IPS-NIHi7 (cell line): ENCODE results near the gene ZNRD2.
A peak's percentile ranks its signal among the peaks of the same experiment; 100 is the strongest.

Experiments
- DNase-seq: peaks from one replicate; pipeline ENCODE4 v3.0.0; 2012; ENCODE audit warnings: mixed read lengths; ENCODE audit errors: extremely low spot score

The ZNRD2 gene

DNA sequence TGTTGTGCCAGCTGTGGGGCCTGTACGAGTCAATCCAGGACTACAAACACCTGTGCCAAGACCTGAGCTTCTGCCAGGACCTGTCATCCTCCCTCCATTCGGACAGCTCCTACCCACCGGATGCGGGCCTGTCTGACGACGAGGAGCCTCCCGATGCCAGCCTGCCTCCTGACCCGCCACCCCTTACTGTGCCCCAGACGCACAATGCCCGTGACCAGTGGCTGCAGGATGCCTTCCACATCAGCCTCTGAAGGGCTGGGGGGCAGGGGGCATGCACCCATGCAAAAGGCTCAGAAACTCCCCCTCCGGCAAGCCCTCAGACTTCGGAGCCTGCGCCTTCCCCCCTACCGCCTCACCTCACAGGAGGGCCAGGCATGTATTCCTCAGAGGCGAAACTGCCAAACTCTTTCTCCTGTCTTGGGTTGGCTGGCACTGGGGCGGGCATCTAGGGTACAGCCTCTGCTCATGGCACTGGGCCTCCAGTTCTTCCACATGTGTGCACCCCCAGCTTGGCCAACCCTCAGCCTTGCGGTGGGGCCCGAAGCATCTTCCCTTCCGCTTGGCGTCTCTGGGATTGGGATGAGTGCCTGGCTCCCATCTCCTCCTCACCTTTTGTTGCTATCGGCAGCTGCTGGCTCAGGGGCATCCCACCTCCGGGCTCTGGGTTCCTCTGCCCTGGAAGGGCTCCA lies 3.3 kb downstream of the ZNRD2 start:
- DNase-seq = no peak

DNA sequence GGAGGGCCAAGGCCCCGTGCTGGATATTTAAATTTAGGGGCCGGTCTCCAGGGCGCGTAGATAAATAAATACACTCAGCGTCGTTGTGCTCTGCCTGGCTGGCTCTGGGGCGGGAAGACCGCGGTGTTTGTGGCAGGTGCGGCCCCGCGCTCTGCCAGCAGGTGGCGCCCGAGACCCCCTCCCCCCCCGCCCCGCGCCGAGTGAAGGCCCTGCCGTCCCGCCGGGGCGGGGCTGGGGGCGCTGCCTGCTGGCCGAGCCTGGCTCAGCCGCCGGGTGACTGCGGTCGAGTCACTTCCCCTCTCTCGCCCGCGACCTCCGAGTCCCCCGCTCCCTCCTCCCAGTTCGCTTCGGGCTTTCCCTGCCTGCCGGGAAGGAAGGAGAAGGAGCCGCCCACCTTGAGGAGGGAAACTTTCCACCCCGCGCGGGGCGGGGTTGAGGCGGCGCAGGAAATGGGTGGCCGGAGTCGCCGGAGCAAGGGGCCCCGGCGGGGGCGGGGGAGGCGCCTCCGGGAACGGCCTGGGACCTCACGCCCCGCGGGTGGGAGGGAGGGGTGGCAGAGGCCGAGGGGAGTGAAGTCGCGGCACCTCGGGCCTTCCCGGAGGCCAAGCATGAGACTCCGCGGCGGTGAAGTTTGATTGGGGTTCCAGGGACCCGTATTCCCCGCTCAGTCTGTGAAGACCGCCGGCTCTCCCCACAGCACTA lies 4.0 kb downstream of the ZNRD2 start:
- peak; percentile 97 for DNase-seq

DNA sequence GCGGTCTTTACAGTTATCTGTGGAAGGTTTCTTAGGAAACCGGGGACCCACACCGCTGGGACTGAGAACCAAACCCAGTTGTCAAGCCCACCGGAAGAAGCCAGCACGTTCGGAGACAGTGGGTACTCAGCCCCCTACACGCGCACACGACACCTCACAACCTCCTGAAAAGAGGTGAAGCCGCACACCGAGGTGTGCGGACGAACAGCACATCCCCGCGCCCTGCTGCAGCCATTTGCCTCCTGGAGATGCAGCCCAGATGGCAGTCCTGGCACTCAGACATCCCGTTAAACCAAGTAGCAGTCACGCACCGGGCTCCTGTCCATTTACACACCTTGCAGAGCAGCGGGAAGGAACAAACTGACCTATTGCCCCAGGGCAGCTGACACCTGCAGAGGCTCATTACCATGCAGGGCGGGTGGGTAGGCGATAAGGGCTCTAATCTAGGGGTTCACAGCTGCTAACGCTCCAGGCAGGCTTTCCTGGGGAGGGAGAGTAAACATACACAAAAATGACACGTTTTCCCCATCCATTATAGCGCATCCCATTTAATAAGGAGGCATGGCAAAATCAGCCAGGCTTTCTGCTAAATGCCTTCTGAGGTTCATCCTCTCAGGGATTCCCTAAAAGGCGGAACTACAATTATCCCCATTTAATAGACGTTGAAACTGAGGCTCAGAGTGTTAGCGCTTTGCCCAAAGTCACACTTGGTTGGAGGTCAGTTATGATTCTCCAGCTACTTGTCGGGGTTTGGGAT lies 4.7 kb downstream of the ZNRD2 start:
- DNase-seq = no peak

DNA sequence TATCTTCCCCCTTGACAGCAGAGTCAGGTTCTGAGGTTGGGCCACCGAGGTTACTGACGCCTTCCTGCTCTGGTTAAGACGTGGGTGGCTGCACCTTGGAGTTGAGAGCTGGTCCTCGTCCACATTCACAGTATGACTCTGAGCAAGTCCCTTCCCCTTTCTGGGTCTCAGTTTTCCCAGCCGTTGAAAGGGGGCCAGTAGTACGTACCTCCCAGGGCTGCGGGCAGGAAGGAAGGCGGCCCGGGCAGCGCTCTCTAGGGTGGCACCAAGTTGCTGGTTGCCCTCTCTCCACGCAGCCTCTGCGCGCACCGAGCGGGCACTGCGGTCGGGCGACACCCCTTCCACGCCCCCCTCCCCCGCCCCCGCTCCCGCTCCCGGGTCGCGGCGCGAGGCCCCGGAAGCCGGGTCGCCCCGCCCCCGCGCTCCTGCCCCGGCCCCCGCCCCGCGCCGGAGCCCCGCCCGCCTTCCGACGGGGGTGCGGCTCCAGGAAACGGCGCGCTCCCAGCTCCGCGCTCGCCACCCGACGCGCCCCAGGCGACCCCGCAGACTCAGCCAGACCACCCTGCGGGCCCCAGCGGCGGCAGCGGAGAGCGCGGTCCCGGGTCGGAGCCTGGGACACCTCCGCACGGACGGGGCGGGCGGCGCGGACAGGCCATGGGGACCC lies 5.4 kb downstream of the ZNRD2 start, which contains the start of gene EHBP1L1:
EHBP1L1 (plus strand) TSS at position 486 of the 664 bp plus-strand sequence. CDS start 250 bp downstream, outside the sequence.
- peak; percentile 70 for DNase-seq

DNA sequence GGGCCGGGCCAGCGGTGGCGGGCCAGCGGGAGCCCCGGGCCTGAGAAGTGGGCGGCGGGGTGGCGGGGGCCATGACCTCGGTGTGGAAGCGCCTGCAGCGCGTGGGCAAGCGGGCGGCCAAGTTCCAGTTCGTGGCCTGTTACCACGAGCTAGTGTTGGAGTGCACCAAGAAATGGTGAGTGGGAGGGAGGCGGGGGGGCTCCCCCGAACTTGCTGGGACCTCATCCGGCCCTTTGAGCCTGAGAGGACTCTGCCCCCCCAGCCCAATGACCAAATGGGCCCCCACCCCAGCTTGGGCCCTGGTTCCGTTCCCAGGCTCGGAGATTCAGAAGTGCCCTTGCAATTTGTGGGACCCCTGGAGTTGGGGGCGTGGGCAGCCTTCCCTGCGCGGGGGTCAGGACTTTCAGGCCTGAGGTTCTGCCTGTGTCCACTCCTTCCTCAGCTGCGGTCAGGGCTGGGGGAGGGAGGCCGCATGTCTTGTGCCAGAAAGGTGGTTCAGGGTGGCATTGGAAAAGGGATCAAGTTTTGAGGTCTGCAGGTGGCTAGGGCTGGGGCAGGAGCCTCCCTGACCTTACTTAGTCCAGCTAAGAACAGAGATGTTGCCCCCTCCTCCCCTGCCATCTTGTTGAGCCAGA lies 6.1 kb downstream of the ZNRD2 start:
- DNase-seq = no peak

DNA sequence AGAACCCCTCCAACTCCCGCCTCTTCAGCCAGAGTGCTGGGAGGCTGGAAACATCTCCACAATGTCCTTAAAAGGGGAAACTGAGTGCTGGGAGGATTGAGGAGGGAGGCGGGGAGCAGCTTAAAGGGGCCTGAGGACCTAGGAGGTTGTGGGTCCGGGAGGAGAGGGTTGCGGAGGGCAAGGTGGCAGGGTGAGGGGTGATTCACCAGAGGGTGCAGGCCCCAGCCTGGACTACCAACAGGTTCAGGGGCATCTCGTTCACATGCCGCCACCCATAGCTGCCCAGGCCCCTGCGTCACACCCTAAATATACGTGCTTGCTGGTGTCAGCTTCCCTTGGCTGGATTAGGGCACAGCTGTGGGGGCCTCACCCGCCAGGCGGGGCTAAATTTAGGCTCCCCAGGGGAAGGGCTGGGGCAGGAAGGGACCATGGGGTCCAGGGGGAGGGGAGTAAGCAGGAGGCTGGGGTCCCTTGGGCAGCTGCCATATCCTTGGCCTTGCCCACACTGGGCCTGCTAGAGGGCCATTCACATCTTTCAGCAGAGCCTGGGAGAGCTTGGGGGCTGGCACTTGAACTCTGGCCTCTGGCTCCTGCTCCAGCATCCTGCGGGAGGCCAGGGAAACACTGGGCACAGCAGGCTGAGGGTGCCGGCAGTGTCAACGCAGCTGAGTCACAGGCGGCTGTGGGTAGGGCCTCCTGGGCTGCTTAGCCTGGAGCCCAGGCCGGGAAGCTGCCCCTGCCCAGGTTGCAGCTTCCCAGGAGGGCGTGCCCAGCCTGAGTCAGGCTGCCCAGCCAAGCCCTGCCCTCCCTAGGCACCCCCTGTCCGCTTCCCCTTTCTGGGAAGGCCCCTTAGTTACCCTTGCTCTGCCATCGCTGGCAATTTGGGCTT lies 6.8 kb downstream of the ZNRD2 start:
- DNase-seq = no peak

DNA sequence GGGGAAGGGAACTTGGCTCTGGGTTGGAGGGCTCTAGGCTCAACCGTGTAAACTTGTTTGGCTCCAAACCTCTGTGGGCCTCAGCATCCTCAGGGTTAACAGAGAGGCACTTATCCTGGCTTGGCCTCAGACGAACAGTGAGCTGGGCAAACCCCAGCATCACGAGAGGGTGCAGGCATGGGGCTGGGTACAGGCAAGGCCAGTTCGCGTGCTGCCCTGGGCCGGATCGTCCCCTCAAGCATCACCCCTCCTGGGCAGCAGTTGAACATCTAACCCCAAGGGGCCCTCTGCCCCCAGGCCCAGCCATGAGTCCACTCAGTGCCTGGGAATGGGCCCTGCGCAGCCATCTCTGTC lies 7.5 kb downstream of the ZNRD2 start:
- no peak for DNase-seq

DNA sequence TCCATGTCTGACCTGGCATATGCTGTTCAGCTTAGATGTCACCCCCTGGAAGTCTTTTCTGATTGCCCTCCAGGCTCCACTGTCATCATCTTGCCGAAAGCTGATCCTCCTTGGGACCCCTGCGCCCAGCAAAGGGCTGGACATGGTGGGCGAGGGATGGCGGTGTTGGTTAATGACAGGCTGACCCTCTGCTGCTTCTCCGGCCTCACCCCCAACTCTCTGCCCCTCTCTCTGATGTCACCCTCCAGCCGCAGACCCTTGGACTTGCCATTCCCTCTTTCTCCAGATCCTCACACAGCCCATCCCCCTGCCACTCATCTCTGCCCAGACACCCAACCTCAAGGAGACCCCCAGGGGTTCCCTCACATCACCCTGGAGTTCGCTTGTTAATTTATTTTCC lies 7.9 kb downstream of the ZNRD2 start:
- DNase-seq = no peak

DNA sequence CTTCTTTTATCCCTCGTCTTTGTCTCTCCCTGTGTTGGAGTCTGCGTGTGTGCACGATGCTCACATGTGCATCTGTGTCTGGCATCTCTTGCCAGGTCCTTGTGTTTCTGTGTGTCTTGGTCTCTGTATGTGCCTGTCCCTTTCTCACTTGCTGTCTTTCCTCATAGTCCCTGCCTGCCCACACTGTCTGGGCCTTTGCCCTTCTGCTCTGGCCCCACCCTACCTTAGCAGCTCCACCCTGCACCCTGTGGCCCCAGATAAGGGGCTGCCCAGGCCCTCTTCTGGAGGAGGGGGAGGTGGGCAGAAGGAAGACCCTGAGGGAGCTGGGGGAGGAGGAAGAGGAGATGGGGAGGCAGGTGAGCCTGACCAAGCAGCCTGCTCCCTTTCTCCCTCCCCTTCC lies 8.4 kb downstream of the ZNRD2 start:
- DNase-seq = no peak

DNA sequence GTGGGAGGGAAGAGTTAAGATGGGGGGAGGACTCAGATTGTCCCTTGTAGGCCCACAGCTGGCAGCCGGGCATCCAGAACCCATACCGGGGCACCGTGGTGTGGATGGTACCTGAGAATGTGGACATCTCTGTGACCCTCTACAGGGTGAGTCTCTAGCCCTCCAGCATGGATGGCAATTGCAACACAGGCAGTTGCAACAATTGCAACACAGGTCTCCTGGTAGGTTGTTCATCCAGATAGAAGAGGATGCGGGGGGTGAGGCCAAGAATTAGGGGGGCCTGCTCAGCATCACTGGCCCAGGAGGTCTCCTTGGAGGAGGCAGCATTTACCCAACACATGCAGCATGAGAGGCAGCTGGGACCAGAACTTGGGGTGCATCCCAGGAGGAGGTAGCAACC lies 9.0 kb downstream of the ZNRD2 start:
- DNase-seq = no peak

DNA sequence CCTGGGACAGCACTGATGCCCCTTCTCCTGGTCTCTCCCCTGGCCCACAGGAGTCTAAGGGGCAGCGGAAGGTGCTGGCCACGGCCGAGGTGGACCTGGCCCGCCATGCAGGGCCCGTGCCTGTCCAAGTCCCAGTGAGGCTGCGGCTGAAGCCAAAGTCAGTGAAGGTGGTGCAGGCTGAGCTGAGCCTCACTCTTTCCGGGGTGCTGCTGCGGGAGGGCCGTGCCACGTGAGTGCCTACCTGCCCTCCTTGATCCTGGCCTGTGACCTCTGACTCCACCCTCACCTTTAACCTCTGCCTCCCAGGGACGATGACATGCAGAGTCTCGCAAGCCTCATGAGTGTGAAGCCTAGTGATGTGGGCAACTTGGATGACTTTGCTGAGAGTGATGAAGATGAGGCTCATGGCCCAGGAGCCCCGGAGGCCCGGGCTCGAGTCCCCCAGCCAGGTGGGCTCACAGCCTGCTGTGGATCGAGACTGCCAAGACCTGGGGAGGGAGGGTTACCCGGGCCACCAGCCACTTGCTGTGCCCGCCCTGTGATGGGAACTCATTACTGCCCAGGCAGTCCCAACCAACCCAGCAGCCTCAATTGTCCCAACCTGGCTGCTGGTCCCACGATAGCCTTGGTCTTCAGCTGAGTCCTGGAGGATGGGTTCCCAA lies 9.9 kb downstream of the ZNRD2 start:
- DNase-seq = no peak

DNA sequence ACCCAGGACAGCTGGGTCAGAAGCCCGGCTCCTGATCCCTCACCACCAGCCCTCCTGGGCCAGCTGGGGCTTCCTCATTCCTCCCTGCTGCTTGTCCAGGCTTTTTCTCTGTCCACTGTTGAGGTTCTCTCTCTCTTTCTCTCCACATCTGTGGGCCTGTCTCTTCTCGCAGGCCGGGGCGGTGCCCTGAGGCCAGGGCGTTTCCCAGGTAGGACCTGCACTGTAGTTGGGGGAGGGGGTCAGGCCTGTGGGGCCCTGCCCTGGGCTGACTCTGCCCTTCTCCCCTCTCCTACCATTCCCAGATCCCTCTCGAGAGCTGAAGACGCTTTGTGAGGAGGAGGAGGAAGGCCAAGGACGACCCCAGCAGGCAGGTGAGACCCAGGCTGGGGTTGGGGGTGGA lies 10.5 kb downstream of the ZNRD2 start:
- no peak for DNase-seq

DNA sequence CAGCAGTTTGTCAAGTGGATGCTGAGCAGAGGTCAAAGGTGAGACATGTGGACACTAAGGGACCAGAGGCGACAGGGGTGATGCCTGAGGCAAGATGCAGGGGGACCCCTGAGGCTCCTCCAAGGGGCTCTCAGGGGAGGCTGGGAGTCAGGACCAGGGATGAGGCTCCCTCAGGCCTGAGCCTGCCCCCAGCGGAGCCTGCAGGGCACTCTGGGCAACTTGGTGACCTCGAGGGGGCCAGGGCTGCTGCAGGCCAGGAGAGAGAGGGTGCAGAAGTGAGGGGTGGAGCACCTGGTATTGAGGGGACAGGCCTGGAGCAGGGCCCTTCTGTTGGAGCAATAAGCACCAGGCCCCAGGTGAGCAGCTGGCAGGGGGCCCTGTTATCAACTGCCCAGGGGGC lies 11.7 kb downstream of the ZNRD2 start:
- no peak for DNase-seq

DNA sequence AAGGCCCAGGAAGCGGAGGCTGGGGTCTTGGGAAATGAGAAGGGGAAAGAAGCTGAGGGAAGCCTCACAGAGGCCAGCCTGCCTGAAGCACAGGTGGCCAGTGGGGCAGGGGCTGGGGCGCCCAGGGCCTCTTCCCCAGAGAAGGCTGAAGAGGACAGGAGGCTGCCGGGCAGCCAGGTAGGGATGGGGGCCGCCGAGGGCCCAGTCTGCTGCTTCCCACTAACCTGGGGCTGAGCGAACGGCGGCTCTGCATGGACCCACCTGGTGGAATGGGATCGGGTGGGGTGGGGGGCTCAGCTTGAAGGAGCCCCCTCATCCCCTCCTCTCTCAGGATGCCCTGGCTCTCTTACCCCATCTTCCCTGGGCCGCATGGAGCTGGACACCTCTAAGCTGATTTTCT lies 13.3 kb downstream of the ZNRD2 start:
- DNase-seq = no peak

DNA sequence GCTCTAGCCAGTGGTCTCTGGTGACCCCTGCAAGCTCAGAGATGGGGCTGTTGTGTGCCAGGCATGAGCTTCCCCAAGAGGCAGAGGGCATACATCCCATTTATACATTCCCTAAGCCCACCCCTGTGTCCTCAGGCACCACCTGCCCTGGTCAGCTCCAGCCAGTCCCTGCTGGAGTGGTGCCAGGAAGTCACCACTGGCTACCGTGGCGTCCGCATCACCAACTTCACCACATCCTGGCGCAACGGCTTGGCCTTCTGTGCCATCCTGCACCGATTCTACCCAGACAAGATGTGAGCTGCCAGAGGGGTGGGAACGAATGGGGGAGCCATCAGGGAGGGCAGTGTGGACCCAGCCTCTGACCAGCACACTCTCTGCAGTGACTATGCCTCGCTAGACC lies 13.8 kb downstream of the ZNRD2 start:
- no peak for DNase-seq

DNA sequence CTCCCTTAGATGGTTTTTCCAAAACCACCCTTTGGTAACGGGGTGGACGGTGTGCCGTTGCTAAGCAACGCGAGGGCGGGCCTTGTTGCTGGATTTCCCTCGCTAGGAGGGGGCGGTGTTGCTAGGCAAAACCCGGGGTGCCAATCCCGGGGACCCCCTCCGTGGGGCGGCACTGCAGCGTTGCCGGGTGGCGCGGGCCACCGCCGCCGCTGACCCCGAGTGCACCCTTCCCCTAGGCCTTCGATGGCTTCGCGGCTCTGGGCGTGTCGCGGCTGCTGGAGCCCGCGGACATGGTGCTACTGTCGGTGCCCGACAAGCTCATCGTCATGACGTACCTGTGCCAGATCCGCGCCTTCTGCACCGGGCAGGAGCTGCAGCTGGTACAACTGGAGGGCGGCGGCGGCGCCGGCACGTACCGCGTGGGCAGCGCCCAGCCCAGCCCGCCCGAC lies 14.5 kb downstream of the ZNRD2 start:
- DNase-seq = no peak

DNA sequence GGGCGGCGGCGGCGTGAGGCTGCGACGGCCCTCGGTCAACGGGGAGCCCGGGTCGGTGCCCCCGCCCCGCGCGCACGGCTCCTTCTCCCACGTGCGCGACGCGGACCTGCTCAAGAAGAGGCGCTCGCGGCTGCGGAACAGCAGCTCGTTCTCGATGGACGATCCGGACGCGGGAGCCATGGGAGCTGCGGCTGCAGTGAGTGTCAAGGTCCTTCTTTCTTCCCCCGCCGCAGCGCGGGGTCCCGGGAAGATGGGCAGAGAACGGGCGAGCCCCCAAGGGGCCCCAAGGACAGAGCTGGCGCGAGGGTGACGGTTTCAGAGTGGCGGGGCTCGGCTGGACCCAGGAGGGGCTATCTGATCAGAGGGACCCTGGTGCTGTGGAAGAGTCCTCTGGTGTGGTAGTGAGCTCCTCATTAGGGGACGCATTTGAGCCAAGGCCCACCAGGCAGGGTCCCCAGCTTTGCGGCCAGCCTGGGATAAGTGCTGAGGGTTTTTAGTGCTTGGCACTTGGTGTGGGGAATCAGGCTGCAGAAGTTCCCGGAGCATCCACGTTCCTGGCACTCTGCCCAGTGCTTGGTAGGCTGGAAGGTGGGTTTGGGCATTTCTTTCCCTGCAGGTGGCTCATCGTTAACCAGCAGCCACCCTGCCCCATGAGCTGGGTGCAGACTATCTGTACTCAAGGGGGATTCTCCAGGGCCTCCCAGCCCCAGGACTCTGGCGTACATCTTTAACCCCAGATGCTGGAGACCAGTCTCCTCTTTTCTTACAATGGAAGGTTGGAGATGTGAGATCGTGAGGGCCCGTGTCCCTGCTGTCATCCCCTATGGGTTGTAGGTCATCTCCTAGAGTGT lies 15.3 kb downstream of the ZNRD2 start:
- no peak for DNase-seq

DNA sequence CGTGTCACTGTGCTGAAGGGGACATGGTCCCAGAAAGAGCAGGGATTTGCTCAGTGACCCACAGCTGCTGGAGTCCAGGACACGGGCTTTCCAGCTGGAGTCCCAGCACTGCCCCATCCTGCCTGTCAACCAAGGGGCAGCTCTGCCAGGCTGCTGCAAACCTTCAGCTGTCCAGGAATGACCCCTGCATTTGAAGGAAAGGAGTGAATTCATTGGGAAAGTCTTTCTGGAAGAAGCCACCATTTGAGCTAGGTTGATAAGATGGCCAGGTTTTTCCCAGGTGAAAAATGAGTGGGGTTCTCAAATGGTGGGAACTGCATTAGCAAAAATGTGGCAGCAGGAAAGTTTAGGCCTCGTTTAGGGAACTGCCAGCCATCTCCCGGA lies 16.0 kb downstream of the ZNRD2 start:
- no peak for DNase-seq

DNA sequence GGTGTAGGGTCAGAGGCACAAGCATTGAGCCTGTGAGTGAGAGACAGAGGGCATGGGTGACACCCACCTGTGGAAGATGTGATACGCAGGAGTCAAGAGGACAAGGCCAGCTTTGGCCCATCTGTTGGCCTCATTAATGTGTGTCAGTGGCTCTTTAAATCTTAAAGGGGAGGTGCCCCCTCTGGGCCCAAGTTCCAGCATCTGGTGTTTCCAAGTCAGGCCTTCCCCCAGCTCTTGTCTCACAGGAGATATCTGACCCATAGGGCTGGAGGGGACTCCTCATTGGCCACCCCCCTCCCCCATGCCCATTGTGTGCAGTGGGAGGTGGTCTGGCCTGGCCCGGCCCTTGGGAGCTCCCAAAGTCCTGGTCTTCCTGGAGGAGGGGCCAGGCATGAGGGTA lies 16.4 kb downstream of the ZNRD2 start:
- DNase-seq = peak; percentile 46
